ENCODE measurements around the gene TYMS.

The TYMS gene

GRCh38 chr18:657311-658000, at the start of gene TYMS:
Gene TYMS (plus strand): TSS chr18:657653. CDS start chr18:657743, 90 bp downstream.
- no peak for FAIRE-seq

GRCh38 chr18:607930-608329, 49.5 kb upstream of the TYMS start:
- no peak for FAIRE-seq

- FAIRE-seq: no peak
These were observed 47.1 kb upstream of the TYMS start for GRCh38 chr18:610214-610928.

- no peak for FAIRE-seq
These were observed 45.3 kb upstream of the TYMS start for GRCh38 chr18:612156-612555.

- FAIRE-seq: no peak
These were observed 43.3 kb upstream of the TYMS start for GRCh38 chr18:614193-614592.

GRCh38 chr18:615092-615521, 42.3 kb upstream of the TYMS start:
- FAIRE-seq: no peak

GRCh38 chr18:615773-616172, 41.7 kb upstream of the TYMS start:
- FAIRE-seq: no peak

- FAIRE-seq: peak; percentile 95
These were observed 41.0 kb upstream of the TYMS start for GRCh38 chr18:616380-616995.

GRCh38 chr18:617970-618504, 39.4 kb upstream of the TYMS start:
- FAIRE-seq: no peak

- FAIRE-seq: no peak
These were observed 38.8 kb upstream of the TYMS start for GRCh38 chr18:618618-619017.

GRCh38 chr18:621291-622043, 36.0 kb upstream of the TYMS start:
- no peak for FAIRE-seq

- FAIRE-seq: no peak
These were observed 35.2 kb upstream of the TYMS start for GRCh38 chr18:622289-622688.

- FAIRE-seq: no peak
These were observed 33.5 kb upstream of the TYMS start for GRCh38 chr18:623761-624620.

- FAIRE-seq: no peak
These were observed 30.2 kb upstream of the TYMS start for GRCh38 chr18:627231-627630.

- FAIRE-seq: no peak
These were observed 27.9 kb upstream of the TYMS start for GRCh38 chr18:629269-630150.

- no peak for FAIRE-seq
These were observed 25.9 kb upstream of the TYMS start for GRCh38 chr18:631560-631959.

- FAIRE-seq: no peak
These were observed 22.9 kb upstream of the TYMS start for GRCh38 chr18:634551-635045.

GRCh38 chr18:635171-635570, 22.3 kb upstream of the TYMS start:
- FAIRE-seq: no peak

GRCh38 chr18:641224-641623, 16.2 kb upstream of the TYMS start:
- no peak for FAIRE-seq

GRCh38 chr18:644395-645004, 13.0 kb upstream of the TYMS start:
- no peak for FAIRE-seq

Measured in G401.6 (cell line).